ENCODE data around the gene COX7B2. TPM values are rescaled to one million over a fixed set of nuclear protein-coding genes. Genes with fewer than 3 reads are reported as not detected.

COX7B2 gene
- total RNA-seq, 2 experiments from 2014 or later: not detected

DNA sequence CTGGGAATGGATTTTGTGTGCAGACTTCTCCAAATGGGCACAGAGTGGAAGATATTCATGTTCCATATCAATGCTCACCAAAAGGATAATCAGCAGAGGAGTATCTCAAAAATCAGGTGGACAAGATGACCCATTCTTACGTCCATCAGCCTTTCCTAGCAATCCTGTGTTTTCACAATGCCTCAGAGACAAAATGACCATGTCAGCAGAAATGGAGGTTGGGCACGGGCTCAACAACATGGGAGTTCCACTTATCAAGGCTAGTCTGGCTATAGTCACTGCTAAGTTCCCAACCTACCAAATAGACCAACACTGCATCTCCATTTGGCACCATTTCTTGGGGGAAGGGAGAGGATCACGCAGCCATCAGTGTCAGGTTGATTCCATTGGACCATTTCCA, 179.0 kb downstream of the COX7B2 start:
- H3K4me1 Mint-ChIP-seq (ENCODE audit: low read depth): no peaks in the 10 kb centered on the region
- H3K9me3 ChIP-seq (ENCODE audit: control insufficient read depth in 1 of 2, insufficient read depth in 1 of 2, low read length in 2 of 2): peaks cover 0 to 9% of the 10 kb centered on the region in 2 experiments
- H3K27me3 Mint-ChIP-seq: peaks cover 10% of the 10 kb centered on the region
- H3K4me1 ChIP-seq (ENCODE audit: insufficient read depth, low read length): no peaks in the 10 kb centered on the region
- intact Hi-C loops (cut with DNase I, micrococcal nuclease): no loop called here
- H3K4me3 ChIP-seq (ENCODE audit: low read length): no peak overlapping the region
- H3K27ac ChIP-seq (ENCODE audit: low read depth in 1 of 2, low read length in 2 of 2): no peak overlapping the region
- no peak overlapping the region for H3K27ac Mint-ChIP-seq
- no peak for TF ChIP-seq CTCF (IDR thresholded peaks at IDR 0.05)
- no peaks in the 10 kb centered on the region for H3K36me3 ChIP-seq (ENCODE audit: insufficient read depth, low read length)
- no peaks in the 10 kb centered on the region for H3K27me3 ChIP-seq (ENCODE audit: control insufficient read depth in 1 of 2, insufficient read depth in 2 of 2, low read length in 2 of 2)
- no peaks in the 10 kb centered on the region for H3K36me3 Mint-ChIP-seq (ENCODE audit: low read depth)
- CTCF ChIA-PET: no interaction called here
- ATAC-seq (ENCODE audit: poor library complexity) (no peak), DNase-seq (no peak)
- POLR2A ChIA-PET: no interaction called here
- H3K4me3 Mint-ChIP-seq: no peak overlapping the region
- H3K9me3 Mint-ChIP-seq: peaks cover 8% of the 10 kb centered on the region

DNA sequence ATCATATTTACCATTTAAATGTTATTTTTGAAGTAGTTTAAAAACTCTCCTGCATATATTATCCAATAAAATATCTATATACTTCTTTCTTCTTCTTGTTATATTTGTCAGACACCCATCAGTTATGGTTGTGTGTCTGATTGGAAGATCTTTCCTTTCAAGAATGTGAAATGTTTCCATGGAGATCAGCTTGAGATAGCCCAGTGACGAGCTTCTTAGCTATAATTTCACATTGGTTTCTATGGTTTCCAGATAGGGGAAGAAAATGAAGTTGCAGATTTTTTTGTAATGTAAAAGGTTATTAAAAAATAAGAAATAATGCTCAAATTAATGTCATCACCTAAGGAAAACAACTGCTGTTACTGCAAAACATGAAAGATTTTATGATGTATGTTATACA, 189.0 kb downstream of the COX7B2 start:
- ATAC-seq (ENCODE audit: poor library complexity) (no peak), DNase-seq (no peak)
- Histone ChIP-seq H3K4me1 (ENCODE audit: insufficient read depth, low read length) (no peaks in the 10 kb centered on the region), H3K9me3 (ENCODE audit: control insufficient read depth in 1 of 2, insufficient read depth in 1 of 2, low read length in 2 of 2) (no peaks in the 10 kb centered on the region), H3K4me3 (ENCODE audit: low read length) (no peak overlapping the region), H3K36me3 (ENCODE audit: insufficient read depth, low read length) (no peaks in the 10 kb centered on the region), H3K27me3 (ENCODE audit: control insufficient read depth in 1 of 2, insufficient read depth in 2 of 2, low read length in 2 of 2) (no peaks in the 10 kb centered on the region), H3K27ac (ENCODE audit: low read depth in 1 of 2, low read length in 2 of 2) (no peak overlapping the region)
- intact Hi-C loops (cut with DNase I, micrococcal nuclease): no loop called here
- Mint-ChIP-seq H3K27ac (no peak overlapping the region), H3K4me1 (ENCODE audit: low read depth) (no peaks in the 10 kb centered on the region), H3K4me3 (no peak overlapping the region), H3K27me3 (peaks cover 4% of the 10 kb centered on the region), H3K36me3 (ENCODE audit: low read depth) (no peaks in the 10 kb centered on the region), H3K9me3 (peaks cover 8% of the 10 kb centered on the region)
- TF ChIP-seq CTCF (IDR thresholded peaks at IDR 0.05): no peak
- POLR2A ChIA-PET: no interaction called here
- CTCF ChIA-PET: no interaction called here

DNA sequence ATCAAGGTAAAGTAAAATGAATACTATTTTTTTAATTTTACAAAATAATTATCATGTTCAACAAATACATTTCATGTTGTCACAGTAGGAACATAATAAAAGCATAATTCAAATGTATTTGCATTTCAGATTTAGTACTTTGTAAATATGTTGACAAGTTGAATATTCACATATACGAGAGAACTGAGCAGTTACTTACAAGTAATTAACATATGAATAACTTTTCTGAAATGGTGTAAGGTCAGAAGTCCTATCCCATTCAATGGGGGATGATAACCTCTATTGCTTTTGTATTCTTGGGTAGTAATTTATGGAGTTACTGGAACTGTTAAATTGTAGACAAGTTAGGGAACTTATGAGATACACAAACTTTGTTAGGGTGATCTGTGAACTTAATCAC, 191.1 kb downstream of the COX7B2 start:
- no peaks in the 10 kb centered on the region for H3K36me3 ChIP-seq (ENCODE audit: insufficient read depth, low read length)
- no peaks in the 10 kb centered on the region for H3K27me3 Mint-ChIP-seq
- H3K4me1 Mint-ChIP-seq (ENCODE audit: low read depth): no peaks in the 10 kb centered on the region
- no peaks in the 10 kb centered on the region for H3K27me3 ChIP-seq (ENCODE audit: control insufficient read depth in 1 of 2, insufficient read depth in 2 of 2, low read length in 2 of 2)
- H3K4me3 Mint-ChIP-seq: no peak overlapping the region
- H3K36me3 Mint-ChIP-seq (ENCODE audit: low read depth): no peaks in the 10 kb centered on the region
- no peak overlapping the region for H3K4me3 ChIP-seq (ENCODE audit: low read length)
- no peak for TF ChIP-seq CTCF (IDR thresholded peaks at IDR 0.05)
- no peaks in the 10 kb centered on the region for H3K9me3 ChIP-seq (ENCODE audit: control insufficient read depth in 1 of 2, insufficient read depth in 1 of 2, low read length in 2 of 2)
- intact Hi-C loops (cut with DNase I, micrococcal nuclease): no loop called here
- no peak overlapping the region for H3K27ac Mint-ChIP-seq
- H3K27ac ChIP-seq (ENCODE audit: low read depth in 1 of 2, low read length in 2 of 2): no peak overlapping the region
- no peak for ATAC-seq (ENCODE audit: poor library complexity)
- no peaks in the 10 kb centered on the region for H3K4me1 ChIP-seq (ENCODE audit: insufficient read depth, low read length)
- ChIA-PET POLR2A (no interaction called here), CTCF (no interaction called here)
- no peak for DNase-seq
- H3K9me3 Mint-ChIP-seq: peaks cover 4% of the 10 kb centered on the region

Measured in CD4-positive, alpha-beta T cell (primary cell).